NCI-H2081 treated with DMSO at 0.1 percent for 48 hours (cell line): ENCODE measurements around the gene HOXA5.

ENCODE experiments used
- DNase-seq: peaks from one replicate; lab custom pipeline; 2025; lab: John Stamatoyannopoulos, UW

The HOXA5 gene

DNA sequence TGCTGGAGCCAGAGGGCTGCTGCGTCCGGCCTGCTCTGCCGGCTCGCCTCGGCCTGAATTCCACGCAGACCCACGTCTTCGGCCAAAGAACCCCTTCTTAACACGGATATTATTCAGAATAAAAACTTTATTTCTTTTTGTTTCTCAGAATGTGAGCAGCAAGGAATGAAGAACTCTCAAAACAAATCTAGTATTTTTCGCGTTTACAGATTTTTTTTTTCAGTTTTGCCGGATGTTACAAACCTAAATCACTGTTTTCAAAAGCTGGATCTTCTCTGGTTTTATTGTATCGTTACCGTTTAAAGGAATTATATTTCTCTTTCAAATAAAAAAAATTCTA, 36.6 kb downstream of the HOXA5 start:
- no peak for DNase-seq

DNA sequence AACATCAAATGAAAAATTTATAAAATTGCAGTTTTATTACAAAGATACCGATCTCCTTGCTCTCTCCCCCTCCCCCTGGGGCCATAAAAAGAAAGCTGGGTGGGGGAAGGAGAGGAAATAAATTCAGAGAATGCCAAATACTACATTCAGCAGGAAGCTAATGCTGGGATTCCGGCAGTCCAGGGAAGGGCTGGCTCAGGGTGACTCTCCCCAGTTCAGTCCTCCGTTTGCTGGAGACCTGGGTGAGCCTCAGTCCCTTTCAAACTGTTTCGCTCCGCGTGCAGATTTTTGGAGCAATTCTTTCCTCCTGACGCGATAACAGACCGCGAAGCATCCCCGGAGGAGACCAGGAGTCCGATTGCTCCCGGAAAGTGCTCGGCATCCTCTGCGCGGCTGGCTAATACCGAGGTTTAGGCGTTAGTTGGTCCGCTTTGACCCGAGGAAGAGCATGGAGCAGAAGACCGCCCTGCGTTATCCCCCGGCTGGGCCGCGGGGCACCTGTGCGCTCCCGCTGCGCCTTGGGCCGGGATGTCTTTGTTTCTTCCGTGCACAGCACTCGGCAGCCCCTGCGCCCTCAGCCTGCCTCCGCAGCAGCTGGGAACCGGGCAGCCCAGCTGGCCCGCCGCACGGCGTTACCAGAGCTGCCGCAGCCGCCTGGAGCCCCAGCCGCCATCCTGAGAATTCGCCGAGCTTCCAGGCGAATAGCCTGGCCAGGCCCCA, 37.1 kb downstream of the HOXA5 start:
- DNase-seq = no peak

DNA sequence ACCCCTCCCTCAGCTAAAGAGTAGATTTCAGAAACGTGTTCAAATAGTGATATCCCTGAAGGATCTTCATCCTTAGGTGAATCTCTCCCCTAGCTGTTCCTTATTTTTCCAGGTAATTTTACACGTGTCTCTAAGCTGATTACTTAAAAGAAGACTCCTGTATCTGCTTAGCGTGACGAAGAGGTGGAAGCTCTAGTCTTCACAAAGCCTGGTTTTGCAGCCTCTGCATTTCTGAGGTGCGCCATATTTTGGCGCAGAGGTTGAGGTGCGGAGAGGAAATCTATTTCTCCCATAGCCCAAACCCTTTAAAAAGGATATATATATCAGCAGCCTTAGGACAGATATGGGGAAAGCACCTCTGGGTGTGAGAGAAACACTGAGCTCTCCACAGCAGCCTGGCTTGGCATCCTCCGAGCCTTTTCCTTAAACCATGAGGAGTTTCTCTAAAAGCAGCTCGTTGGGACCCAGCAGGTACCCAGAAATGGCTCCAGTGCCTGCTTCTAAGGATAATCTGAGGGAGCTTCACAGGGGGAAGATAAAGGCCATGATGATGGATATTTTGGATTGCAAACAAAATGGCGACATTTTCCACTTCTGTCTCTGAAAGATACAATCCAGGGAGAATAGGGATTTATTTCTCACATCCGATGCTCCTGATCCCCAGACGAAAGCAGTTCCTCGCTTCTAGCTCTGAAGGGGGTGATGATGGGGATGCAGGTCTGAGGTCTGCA, 38.0 kb downstream of the HOXA5 start:
- DNase-seq = no peak

DNA sequence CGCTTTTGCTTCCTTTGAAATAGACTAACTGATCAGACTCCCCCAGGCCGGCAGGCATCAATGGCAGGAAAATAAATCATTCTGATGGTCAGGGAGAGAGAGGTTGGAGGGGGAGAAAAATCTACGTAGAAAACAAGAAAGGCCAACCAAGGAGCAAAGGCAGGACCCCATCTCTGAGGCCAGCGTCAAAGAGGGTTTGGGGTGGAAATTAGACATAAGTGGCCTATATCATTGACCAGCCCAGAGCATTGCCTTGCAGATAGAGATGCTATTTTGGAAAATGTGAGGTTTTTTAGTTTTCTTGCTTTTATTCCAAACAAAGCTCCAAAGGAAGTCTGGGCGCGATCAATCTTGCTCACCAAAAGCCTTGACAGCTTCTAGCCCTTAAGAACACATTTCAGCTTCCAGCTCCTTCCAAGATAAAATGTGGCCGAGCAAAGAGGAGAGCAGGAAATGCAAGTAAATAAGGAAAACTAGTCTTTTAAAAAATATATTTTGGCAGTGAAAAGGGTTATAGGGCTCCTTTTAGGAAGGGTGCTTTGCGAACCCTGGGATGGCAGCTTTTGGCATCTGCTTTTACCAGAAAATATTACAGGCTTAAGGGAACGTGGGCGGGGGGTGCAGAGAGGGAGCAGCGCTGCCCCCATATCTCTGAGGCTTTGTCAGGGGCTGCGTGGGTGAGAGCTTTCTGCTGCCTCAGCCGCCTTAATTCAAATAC, 39.0 kb downstream of the HOXA5 start:
- no peak for DNase-seq

DNA sequence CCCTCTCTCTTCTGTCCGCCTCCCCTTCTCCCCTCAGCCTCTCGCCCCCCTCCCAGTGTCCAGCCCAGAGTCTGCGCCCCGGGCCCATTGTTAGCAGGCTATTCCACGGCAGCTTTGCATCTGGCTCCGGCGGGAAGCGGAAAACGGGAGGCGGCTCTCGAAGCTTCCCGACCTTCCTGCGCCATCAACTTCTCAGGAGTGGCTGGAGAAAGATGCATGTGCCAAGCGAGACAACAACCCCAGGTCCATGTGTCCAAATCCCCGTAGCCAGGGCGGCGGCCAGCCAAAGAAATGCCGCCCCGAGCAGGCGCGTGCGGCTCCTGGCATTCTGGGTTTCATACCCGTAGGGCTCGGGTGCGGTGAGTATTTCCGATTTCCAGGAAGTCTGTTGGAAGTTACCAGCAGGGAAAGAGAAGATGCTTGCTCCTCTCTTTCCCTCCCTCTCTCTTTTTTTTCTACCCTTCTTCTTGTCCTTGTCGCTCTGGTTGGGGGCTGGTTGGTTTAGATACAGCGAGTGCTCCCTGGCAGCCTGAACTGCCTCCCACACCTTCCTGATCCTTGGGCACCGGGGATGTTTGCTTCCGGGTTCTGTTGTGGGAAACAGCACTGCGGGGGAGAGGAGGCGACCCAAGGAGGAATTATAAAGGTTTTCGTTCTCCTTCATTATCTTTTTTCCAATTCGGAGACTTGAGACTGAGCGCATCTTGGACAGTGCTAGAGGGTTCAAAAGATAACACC, 39.8 kb downstream of the HOXA5 start:
- no peak for DNase-seq

DNA sequence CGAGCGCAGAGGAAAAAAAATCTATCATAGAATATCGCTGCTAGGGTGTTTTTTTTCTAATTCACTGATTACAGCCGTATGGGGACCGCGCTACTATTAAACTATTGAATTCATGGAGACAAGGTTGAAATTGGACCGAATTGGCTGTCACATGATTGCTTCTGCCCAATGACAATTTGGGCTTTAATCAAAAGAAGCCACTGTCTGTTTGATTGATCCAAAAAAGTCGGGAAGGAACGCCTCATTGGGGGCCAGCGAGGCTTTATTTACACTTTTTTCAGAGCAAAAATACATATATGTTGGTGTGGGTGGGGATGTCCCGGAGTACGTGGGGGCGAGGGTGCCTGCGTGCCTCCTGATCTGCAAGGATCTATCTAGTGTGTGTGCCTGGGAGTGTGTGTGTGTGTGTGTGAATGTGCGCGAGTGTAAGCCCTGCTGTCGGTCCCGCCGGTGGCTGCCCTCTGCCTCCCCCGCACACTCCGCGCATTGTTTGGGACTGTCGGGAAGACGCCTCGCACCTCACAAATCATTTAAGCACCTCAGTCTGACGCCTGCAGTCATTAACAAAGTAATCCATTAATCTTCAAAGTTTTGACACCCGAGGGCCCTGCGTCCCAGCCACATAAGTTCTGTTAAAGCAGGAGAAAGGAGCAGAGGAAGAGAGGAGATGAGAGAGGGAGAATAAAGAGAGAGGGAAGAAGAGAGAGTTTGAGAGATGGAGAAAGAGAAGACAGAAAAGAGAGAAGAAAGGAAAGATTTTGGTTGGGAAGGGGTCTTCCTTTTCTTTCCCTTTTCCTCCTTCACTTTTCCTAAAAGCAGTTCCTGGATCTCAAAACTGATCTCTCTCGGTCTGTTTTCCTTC, 40.7 kb downstream of the HOXA5 start, which contains the start of gene HOXA2:
HOXA2 (minus strand) TSS at position 103 of the 862 bp plus-strand sequence. CDS start 183 bp downstream, outside the sequence.
- DNase-seq = no peak

DNA sequence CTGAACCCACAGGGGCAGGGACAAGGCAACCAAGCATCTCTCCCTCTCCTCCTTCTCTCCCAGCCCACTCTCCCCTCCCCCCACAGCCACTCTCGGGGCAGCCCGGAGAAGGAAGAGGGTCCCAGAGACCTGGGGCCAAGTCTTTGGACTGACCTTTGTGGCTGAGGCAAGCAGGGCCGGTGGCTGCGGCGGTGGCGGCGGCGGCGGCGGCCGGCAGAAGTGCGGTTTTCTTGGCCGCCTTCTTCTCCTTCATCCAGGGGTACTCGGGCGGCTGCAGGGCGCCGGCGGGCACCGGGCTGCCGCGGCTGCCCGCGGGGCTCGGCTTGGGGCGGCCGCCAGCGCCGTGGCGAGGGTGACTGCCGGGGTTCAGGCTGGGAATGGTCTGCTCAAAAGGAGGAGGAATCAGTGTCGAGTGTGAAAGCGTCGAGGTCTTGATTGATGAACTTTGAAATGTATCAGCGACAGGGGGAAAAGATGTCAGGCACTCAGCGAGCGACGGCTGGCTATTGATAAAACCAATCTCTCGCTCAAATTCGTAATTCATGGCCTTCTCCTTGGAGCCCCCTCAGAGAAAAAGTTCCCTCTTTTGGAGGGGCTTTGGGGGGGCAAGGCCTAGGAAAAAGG, 41.4 kb downstream of the HOXA5 start:
- DNase-seq = no peak

DNA sequence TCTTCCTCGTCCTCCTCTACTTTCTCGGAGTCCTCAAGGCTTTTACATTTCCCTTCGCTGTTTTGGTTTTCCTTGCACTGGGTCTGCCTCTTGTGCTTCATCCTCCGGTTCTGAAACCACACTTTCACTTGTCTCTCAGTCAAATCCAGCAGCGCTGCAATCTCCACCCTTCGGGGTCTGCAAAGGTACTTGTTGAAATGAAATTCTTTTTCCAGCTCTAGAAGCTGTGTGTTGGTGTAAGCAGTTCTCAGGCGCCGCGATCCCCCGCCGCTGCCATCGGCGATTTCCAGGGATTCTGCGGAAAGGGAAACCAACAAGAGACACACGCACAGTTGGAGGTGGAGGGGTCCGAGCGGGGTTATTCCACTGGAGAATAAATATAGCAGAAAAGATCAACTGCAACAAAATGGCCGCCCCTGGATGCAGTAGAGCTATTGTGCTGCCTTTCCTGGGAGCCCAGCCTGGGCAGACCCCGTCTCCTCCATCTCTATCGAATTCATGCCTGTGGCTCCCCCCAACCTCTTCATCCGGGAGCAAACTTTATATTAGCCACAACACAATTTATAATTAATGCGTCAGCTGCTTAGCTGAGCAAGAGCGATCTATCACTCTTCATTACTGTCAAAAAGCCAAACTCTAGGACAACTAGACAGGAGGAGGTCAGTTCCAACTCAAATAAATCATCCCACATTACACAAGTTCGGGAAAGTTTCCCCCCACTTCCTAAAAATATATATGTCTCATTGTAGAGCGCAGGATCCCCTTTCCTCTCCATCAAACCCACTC, 42.1 kb downstream of the HOXA5 start:
- DNase-seq = no peak

DNA sequence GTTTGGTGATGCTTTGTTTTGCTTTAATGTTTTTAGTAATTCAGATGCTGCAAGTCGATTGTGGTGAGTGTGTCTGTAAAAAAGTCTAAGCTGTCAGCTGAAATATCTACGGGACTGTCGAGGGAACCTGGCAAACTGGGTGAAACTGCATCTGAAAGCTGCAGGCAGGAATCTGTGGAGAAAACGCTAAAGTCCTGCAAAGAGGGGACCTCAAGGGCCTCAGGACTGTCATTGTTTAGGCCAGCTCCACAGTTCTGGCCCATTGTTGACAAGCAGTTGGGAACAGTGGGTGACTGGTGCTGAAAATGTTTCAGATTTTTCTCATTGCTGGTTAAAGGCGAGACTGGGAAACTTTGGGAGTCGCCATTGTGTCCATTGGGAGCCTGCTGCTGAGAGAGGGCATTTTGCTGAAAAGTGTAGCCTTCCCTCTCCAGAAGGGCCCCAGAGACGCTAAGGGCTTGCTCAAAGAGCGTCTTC, 42.7 kb downstream of the HOXA5 start:
- DNase-seq = no peak

DNA sequence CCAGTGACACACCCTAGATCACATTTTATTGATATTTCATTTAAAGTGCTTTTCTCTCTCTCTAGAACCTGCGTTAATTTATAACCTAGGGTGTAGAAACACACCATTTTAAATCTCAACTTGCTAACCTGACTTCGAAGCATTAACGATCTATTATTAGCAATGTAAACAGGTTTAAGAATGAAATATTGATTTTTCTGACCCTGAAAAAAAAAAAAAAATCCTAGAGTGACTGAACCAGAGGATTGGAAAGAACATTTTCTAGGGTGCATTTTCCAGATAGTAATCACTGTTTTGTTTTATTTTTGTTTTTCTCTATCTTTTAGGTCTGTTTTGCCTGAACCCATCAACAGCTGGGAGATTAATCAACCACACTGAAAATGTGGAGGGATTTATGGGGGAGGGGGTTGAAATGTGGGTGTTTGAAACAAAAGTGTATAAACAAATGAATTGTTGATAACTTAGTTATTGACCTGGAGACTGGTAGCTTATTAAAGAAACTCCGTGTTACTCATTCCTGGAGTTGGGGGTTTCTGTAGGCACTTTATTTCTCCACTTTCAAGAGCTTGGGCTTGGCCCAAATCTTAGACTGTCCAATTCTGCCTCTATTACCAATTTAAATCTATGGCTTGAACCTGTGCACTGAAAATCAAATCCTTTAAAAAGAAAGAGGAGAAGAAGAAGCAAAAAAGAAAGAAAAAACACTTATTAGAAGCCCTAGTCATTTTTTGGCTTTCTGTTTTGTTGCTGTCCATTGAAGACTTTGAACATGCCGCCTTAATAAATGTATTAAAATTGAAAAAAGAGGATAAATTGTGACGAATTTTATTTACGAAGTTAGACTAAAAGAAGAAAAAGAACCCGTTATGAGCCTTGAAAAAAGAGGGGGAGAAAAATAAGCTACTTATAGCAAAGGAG, 43.8 kb downstream of the HOXA5 start:
- no peak for DNase-seq

DNA sequence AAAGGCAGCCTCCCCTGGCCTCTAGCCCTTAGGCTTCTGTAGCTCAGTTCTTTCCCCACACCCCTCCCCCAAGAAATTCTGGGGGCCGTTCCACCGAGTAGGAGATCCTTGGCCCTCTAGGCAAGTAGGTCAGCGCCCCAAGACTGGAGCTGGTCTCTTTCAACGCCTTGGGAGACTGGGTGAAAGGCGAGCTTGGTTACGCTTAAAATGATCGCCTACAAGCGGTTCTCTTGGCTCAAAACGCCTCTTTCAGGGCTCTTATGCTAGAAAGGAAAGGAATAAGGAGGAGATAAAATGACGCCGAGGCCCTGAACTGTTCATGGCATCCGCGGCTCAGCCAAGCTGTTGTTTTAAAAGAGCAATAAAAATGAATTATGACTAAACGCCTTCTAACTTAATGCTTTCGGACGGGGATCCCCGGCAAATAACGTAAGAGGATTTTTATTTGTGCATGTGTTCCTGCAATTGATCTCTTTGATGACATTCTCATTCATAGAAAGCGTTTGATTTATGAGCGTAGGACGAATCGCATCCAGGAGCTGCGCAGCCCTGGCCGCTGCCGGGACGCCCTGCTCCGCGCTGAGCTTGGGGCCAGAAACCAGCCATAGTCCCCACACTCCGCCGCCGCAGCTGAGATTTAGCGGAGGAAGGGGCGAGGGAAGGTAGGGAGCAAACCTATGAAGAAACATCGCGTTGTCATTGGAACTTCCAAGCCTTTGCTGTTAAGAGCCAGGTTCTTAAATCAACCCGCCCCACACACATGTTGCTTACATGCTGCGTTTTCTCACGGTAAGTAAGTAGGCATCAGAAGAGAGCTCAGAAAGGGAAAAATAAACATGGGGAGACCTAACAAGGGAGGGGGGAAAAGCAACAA, 44.7 kb downstream of the HOXA5 start:
- DNase-seq = no peak

DNA sequence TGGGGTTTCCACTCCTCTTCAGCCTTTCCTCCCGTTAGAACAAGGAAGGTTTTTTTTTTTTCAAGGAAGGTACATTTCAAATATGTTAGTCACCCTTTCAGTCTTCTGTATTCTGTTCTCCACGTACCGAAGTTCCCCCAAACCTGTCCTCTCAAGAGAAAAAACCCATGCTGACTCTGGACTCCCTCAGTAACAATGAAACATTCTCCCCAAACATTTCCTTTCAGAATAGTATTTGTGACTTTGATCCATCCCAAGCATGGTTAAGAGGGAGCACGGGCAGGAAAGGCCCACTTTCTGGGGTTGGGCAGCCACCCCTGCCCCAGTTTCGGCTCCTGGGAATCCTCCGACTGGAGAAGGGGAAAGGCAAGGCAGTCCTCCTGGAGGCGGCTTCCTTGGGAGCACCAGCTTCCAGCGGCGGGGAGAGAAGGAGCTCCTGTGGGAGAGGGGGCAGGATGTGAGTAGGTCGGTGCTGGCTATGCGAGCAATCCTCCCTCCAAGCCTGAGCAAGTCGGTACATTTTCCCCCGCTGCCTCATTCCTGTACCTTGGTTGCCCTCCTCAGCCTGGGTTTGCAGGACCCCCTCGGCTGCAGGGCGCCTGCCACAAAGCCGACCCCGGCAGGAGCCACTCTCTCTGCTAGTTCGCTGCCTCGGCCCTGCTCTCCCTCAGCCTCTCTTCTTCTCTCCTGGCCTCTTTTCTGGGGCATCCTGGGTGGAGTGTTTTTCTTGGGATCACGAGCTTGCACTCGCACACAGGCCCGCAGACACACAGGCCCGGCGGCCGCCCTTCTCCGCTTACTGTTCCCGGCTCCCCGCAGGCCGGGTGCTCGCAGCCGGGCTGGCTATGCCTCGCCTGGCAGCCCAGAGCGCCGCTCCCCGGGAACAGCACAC, 45.5 kb downstream of the HOXA5 start:
- DNase-seq = no peak

DNA sequence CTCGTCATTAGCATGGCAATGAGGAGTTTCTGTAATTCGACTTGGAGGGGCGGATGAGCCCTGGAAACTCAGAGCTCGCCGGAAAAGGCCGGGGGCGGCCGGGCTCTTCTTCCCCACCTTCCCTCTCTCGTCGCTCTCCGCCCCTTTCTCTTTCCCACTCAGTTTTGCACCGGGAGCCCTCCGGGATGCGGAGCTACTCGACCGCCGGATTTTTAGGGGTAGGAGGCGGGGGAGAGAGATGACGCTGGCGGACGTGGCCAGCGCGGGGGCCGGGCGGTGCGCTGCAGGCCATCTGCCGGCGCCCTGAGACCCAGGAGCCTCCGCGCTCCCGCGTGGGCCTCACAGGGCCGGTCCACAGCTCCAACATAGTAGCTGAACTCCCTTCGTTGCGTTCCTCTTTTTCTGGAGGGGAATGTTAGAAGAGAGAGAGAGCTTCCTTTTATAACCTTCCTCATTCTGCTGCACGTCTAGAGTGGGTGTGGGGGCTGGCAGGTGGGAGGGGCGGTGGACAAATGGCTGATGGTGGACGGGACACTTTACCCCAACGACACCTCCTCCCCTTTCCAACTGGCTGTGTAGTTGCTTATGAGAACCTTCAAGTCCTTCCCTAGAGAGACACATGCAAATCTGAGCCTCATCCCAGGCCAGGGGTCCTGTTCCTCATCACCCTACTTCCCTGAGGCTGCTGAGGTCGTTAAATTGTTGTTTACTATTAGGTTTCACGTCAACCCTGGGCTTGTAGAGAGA, 46.5 kb downstream of the HOXA5 start:
- no peak for DNase-seq

DNA sequence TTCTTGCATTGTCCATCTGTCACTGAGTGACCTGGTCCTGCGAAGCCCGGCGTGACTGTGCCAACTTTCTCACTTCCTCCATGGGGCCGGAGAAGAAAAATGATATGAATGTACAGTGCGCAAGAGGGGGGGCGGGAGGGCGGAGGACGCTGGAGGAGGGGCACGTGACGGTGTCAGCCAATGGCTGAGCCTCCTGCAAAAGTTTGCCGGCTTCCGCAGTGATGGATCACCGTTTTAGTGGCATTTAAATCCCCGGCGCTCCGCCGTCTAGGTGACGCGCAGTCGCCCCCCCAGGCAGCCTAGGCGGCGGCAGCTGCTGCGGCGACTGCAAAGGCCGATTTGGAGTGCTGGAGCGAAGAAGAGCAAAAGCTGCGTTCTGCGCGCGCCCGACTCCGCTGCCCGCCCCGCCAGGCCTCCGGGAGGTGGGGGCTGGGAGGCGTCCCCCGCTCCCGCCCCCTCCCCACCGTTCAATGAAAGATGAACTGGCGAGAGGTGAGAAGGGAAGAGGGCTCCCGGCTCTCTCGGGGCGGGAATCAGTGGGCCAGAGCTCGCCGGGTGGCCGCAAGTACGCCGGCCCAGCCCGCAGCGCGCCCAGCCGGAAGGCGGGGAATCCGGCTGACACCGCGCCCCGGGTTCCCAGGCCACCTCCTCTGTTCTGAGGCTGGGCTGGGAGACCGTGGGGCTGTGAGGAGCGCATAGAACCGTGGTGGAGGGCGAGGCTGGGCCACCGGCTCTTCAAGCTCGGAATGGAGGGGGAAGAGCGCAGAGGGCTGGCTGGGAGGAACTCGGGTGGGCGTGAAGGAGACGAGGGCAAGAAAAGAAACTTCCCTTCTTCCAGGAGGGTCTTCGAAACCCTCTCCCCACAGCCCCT, 47.3 kb downstream of the HOXA5 start, which contains the start of gene HOXA1:
HOXA1 (minus strand) TSS at position 104 of the 871 bp plus-strand sequence; CDS start at position 16, 88 bp downstream.
- peak; percentile 89 for DNase-seq
